Activated CD8-positive, alpha-beta T cell treated with anti-CD3 and anti-CD28 coated beads, Interleukin-2, amount 10 ng/mL, durations not matched to agents 7 days and 5 days (primary cell): ENCODE measurements around the gene ERCC2. TPM values are rescaled to one million over a fixed set of nuclear protein-coding genes. Genes with fewer than 3 reads are reported as not detected.
"Not testable (repeated sequence)": the region's sequence is repeated elsewhere in the genome, so short reads cannot be mapped to it uniquely, and the experiment has no call there.

ENCODE experiments used
- ATAC-seq: fragments of 150-1000 bp; cut with Tn5 transposase; one replicate; pipeline ENCODE4 v1.10.0; 2021; ENCODE audit warnings: moderate library complexity
- CTCF ChIA-PET: fragments of 350-600 bp; sonication (Branson Sonifier 250); formaldehyde crosslinking; loops from one replicate; lab custom pipeline; 2021; ENCODE audit warnings: antibody characterized with exemption; lab: Charles Lee
- POLR2A ChIA-PET: fragments of 350-600 bp; sonication (Branson Sonifier 250); formaldehyde crosslinking; loops from one replicate; lab custom pipeline; 2021; ENCODE audit warnings: antibody characterized with exemption; lab: Charles Lee
- DNase-seq: peaks from one replicate; pipeline ENCODE4 v3.0.0-alpha.2; 2020
- H3K27ac Mint-ChIP-seq: one replicate; pipeline ENCODE4 v1.8.0; 2021; ENCODE audit warnings: mild to moderate bottlenecking, mixed read lengths
- H3K27me3 Mint-ChIP-seq: one replicate; pipeline ENCODE4 v1.8.0; 2021; ENCODE audit warnings: low read depth, mixed read lengths
- H3K36me3 Mint-ChIP-seq: one replicate; pipeline ENCODE4 v1.8.0; 2021; ENCODE audit warnings: low read depth, mixed read lengths
- H3K4me1 Mint-ChIP-seq: one replicate; pipeline ENCODE4 v1.8.0; 2021; ENCODE audit warnings: low read depth, mixed read lengths
- H3K4me3 Mint-ChIP-seq: one replicate; pipeline ENCODE4 v1.8.0; 2021; ENCODE audit warnings: mild to moderate bottlenecking, mixed read lengths
- H3K9me3 Mint-ChIP-seq: one replicate; pipeline ENCODE4 v1.8.0; 2022; ENCODE audit warnings: mixed read lengths; ENCODE audit not compliant: insufficient read depth
- total RNA-seq, 2 experiments: library from RNA; stranded (reverse); gene quantifications; one replicate each; pipeline ENCODE4 v1.2.3, GENCODE V29; 2021

Gene ERCC2
- total RNA-seq, 2 experiments from 2014 or later = 23.7 to 24.4 TPM

DNA sequence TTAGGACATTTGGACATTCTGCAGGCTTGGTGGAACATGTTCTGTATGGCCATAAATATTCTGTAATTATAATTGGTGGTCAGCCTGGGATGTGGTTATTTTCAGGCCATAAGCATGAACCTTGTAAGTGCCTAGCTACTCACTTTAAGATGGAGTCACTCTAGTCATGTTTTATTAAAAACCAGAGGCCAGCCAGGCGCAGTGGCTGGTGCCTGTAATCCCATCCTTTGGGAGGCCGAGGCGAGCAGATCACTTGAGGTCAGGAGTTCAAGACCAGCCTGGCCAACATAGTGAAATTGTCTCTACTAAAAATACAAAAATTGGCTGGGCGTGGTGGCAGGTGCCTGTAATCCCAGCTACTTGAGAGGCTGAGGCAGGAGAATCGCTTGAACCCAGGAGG, 37.2 kb upstream of the ERCC2 start:
- H3K9me3 Mint-ChIP-seq, ATAC-seq, DNase-seq, H3K27ac Mint-ChIP-seq: not testable (repeated sequence)
- H3K4me1 Mint-ChIP-seq = peaks cover 46% of the 10 kb centered on the region
- ChIA-PET CTCF (interaction anchor here (1.4 to 1.6 kb wide), 2 partner anchors 31 to 71 kb away, joined by 4 to 6 read pairs; no protein-coding TSS in a partner anchor), POLR2A (interaction anchor here (0.6 to 0.7 kb wide), 2 partner anchors 32 to 1307 kb away, joined by 3 read pairs; no protein-coding TSS in a partner anchor)
- H3K27me3 Mint-ChIP-seq = peaks cover 14% of the 10 kb centered on the region
- peaks cover 28% of the 10 kb centered on the region for H3K36me3 Mint-ChIP-seq
- H3K4me3 Mint-ChIP-seq = peak overlapping the region; percentile 96

DNA sequence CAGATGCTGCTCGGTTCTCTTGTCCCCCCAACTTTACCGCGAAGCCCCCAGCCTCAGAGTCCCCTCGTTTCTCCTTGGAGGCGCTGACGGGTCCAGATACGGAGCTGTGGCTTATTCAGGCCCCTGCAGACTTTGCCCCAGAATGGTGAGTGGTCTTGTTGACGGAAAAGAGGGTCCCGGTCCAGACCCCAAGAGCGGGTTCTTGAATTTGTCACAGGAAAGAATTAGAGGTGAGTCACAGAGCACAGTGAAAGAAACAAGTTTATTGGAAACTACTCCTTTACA, 36.7 kb upstream of the ERCC2 start:
- Mint-ChIP-seq H3K4me1 (peaks cover 46% of the 10 kb centered on the region), H3K4me3 (peak overlapping the region; percentile 96), H3K9me3 (no peaks in the 10 kb centered on the region), H3K27me3 (peaks cover 16% of the 10 kb centered on the region), H3K27ac (peak overlapping the region; percentile 93), H3K36me3 (peaks cover 27% of the 10 kb centered on the region)
- CTCF ChIA-PET = interaction anchor here (1.4 to 1.6 kb wide), 2 partner anchors 32 to 72 kb away, joined by 4 to 6 read pairs; no protein-coding TSS in a partner anchor
- POLR2A ChIA-PET = interaction anchor here (0.5 to 0.7 kb wide), 2 partner anchors 26 to 33 kb away, joined by 3 to 6 read pairs; no protein-coding TSS in a partner anchor
- DNase-seq (no peak), ATAC-seq (no peak)

DNA sequence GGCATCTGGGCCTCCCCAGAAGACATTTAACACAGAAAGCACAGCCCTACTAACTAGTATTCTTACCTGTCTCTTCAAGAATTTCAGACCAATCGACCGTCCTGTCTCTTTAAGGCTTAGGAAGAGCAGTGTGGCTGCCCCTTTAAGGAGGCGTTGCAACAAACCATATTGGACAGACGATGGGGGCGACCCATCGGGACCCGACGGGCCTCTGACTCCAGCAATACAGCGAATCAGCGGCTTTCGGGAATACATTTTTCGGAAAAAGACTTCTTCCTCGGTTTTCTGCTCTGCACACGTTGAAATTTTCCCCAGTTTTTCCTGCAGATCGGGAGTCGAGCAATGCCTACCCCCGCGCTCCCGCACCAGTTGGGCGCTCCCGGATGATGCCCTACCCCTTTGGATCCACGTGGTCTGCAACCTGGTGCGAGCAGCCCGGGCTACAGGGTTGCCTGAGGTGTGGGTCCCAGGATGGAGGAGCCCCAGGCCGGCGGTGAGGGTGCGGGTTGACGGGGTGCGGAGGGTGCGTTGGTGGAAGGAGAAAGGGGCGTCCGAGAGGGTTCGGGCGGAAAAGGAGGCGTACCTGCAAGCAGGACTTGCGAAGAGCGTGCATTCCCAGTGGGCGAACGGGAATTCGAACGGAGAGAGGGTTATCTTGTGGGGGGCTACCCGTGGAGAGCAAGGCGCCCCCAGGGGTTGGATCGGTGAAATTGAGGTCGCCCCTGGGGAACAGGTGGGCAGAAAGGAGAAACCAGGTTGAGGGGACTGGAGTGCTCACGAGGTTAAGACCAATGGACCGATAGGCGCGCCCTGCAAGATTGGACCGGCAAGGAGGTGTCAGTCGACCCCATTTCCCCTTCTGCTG, 36.1 kb upstream of the ERCC2 start, which contains the start of gene POLR1G:
Gene POLR1G (plus strand): TSS at position 419 of the 865 bp plus-strand sequence. CDS start 53 bp downstream, at position 472.
- ChIA-PET CTCF (interaction anchor here (1.0 to 1.6 kb wide), 3 partner anchors 33 to 72 kb away, joined by 4 to 6 read pairs (median 6); no protein-coding TSS in a partner anchor), POLR2A (interaction anchor here (0.5 to 1.0 kb wide), 5 partner anchors 12 to 352 kb away, joined by 3 to 6 read pairs (median 3); no protein-coding TSS in a partner anchor)
- no peaks in the 10 kb centered on the region for H3K9me3 Mint-ChIP-seq
- DNase-seq = peak; percentile 86
- peaks cover 46% of the 10 kb centered on the region for H3K4me1 Mint-ChIP-seq
- ATAC-seq = peak; percentile 81
- H3K27me3 Mint-ChIP-seq = peaks cover 21% of the 10 kb centered on the region
- H3K4me3 Mint-ChIP-seq = peak within 1 kb of the TSS; percentile 96
- H3K27ac Mint-ChIP-seq = peak within 1 kb of the TSS; percentile 93
- H3K36me3 Mint-ChIP-seq = peaks cover 27% of the 10 kb centered on the region

DNA sequence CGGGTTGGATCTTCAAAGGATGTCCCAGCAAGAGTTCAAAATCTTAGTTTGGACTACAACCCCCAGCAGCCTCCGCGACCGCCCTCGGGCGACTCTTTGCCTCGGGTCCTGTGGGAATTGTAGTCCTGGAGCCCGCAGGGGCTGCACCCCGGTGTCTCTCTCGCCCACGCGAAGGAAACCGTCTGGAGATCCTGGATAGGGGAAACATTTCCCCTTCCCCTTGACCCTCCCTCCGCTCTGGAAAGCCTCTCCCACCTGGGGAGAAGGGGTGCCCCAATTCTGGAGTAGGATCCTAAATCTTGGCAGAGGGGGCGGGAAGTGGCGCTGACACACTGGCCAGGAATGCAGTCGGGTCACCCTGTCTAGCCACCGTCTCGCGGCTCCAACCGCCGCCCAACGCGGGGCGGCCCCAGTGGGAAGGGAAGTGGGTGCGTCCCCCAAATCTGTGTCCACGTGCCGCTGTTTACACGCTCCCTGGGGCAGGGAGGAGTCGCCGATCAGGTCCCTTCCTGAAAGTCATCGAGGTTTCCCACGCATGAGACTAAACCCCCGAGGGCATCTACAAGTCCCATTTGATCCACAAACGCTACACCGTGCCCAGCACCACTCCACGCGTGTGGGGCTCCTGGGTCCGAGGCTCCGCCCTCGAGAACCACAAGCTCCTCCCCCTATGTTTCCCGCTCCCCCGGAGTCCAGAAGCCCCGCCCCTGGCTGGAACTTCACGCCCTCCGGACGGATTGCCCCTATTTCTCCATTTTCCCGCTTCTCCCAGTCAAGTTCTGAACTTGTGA, 35.3 kb upstream of the ERCC2 start:
- ChIA-PET POLR2A (interaction anchor here (0.5 to 1.0 kb wide), 4 partner anchors 13 to 352 kb away, joined by 3 to 4 read pairs (median 3); no protein-coding TSS in a partner anchor), CTCF (interaction anchor here (1.0 to 6.1 kb wide), 5 partner anchors 25 to 80 kb away, joined by 3 to 64 read pairs (median 16); no protein-coding TSS in a partner anchor)
- no peaks in the 10 kb centered on the region for H3K9me3 Mint-ChIP-seq
- peaks cover 21% of the 10 kb centered on the region for H3K27me3 Mint-ChIP-seq
- ATAC-seq = peak; percentile 59
- DNase-seq = peak; percentile 90
- peaks cover 46% of the 10 kb centered on the region for H3K4me1 Mint-ChIP-seq
- peak overlapping the region; percentile 96 for H3K4me3 Mint-ChIP-seq
- H3K27ac Mint-ChIP-seq = peak overlapping the region; percentile 93
- peaks cover 19% of the 10 kb centered on the region for H3K36me3 Mint-ChIP-seq

DNA sequence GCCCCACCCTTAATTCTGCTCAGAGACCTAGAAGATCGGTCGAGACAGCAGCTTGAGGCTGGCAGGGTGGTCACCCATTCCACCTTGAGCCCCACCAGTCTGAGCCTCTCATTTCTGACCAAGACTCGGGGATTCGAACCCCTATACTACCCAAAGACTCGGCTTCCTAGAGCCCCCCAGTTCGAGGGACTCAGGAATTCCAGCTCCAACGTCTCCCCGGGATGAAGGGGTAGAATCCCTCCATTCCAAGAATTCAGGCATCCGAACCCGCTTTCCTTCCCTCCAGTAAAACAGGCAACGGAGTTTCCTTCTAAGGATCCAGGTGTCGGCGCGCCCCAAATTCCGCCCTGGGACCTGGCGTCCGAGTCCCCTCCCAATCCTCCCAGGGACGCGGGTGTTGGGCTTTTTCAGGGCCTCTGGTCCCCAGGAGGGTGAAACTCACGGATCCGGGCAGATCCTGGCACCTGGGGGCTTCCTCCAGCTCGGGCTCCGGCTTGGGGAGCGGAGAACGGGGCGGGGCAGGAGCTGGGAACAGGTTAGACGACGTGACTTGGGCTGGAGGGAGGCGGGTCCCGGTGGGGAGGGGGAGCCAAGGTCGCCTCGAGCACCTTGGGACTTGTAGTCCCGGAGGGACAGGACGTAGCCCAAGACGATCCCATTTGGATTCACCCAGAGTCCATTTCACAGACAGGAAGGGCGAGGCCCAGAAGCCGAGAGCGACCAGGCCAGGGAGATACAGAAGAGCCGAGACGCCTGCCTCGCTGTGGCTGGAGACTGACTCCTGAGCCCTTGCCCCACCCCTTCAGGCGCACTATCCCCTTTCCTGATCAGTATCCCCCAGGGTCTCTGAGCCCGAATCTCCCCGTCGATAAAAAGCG, 34.4 kb upstream of the ERCC2 start, which contains the start of gene PPP1R13L:
Gene PPP1R13L (minus strand): TSS at position 513 of the 878 bp plus-strand sequence. CDS start 6,751 bp downstream, outside the sequence.
- CTCF ChIA-PET = interaction anchor here (0.9 to 6.1 kb wide), 15 partner anchors 10 to 241 kb away, joined by 3 to 64 read pairs (median 4); partner anchors contain the start of genes ERCC1 and FOSB
- ATAC-seq (peak; percentile 14), DNase-seq (peak; percentile 73)
- Mint-ChIP-seq H3K36me3 (peaks cover 16% of the 10 kb centered on the region), H3K4me3 (peak within 1 kb of the TSS; percentile 96), H3K9me3 (no peaks in the 10 kb centered on the region), H3K27me3 (peaks cover 21% of the 10 kb centered on the region), H3K27ac (peak within 1 kb of the TSS; percentile 93), H3K4me1 (peaks cover 46% of the 10 kb centered on the region)
- POLR2A ChIA-PET = interaction anchor here (0.8 to 1.1 kb wide), 2 partner anchors 34 to 74 kb away, joined by 3 to 4 read pairs; partner anchors contain the start of gene ERCC2

DNA sequence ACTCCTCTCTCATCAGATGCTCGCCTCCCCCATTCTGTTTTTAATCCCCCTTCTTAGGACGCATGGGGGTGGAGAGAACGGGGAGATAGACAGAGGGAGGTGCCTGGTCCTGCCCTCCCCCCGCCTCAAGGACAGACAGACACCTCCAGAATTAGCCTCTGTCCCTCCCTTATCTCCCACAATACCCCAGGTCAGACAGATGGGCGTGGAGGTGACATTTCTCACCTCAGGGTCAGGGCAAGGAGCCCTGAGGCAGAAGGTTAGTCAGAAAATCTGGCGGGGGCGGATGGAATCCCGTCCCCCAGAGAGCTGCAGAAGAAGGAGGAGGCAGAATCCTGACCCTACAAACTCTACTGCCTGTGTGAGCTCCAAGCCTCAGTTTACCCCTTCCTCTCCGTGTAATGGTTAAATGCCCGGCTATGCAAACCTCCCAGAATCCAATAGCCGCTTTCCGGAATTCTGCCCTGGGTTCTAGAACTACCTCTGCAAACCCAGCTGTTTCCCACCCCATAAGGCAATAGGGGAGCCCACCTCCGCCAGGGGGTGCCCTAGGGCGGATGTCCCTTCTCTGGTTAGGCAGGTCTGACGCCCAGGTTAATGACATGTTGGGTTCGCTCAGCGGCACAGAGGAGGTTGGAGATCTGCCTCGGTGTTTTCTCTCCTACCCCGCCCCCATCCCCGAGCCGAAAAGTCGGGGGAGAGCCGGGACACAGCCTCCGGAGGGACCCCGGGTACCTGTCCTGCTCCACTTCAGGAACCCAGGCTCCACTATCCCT, 33.6 kb upstream of the ERCC2 start:
- CTCF ChIA-PET = interaction anchor here (0.9 to 6.1 kb wide), 16 partner anchors 11 to 242 kb away, joined by 3 to 64 read pairs (median 4); partner anchors contain the start of genes ERCC1 and FOSB
- Mint-ChIP-seq H3K27ac (peak overlapping the region; percentile 57), H3K36me3 (peaks cover 12% of the 10 kb centered on the region), H3K27me3 (peaks cover 21% of the 10 kb centered on the region), H3K4me1 (peaks cover 44% of the 10 kb centered on the region), H3K4me3 (peak overlapping the region; percentile 96), H3K9me3 (no peaks in the 10 kb centered on the region)
- POLR2A ChIA-PET = interaction anchor here (0.8 to 1.1 kb wide), 2 partner anchors 33 to 75 kb away, joined by 3 to 4 read pairs; partner anchors contain the start of gene ERCC2
- DNase-seq (peak; percentile 89), ATAC-seq (peak; percentile 22)

DNA sequence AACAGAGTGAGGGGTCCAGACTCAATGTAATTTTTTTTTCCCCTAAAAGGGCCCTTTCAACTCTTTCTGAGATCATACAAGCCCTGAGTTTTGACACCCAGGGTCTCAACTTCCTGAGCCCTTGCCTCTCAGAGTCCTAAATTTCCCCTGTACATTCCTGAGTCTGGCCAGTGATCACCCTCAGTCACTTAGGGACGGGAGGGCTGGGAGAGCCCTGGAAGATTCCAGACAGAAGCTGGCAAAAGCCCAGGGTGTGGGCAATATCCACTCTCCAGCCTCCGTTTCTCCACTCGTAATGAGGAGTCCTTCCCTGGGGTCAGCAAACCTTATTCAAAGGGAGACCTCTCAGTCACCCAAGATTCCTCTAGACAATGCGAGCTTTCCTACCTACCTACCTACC, 32.9 kb upstream of the ERCC2 start:
- Mint-ChIP-seq H3K4me1 (peaks cover 44% of the 10 kb centered on the region), H3K4me3 (no peak overlapping the region), H3K36me3 (peaks cover 8% of the 10 kb centered on the region), H3K27ac (no peak overlapping the region), H3K27me3 (peaks cover 27% of the 10 kb centered on the region), H3K9me3 (no peaks in the 10 kb centered on the region)
- ChIA-PET POLR2A (no interaction called here), CTCF (interaction anchor here (1.0 to 6.1 kb wide), 8 partner anchors 17 to 82 kb away, joined by 3 to 64 read pairs (median 4); partner anchors contain the start of gene FOSB)
- ATAC-seq (no peak), DNase-seq (no peak)

DNA sequence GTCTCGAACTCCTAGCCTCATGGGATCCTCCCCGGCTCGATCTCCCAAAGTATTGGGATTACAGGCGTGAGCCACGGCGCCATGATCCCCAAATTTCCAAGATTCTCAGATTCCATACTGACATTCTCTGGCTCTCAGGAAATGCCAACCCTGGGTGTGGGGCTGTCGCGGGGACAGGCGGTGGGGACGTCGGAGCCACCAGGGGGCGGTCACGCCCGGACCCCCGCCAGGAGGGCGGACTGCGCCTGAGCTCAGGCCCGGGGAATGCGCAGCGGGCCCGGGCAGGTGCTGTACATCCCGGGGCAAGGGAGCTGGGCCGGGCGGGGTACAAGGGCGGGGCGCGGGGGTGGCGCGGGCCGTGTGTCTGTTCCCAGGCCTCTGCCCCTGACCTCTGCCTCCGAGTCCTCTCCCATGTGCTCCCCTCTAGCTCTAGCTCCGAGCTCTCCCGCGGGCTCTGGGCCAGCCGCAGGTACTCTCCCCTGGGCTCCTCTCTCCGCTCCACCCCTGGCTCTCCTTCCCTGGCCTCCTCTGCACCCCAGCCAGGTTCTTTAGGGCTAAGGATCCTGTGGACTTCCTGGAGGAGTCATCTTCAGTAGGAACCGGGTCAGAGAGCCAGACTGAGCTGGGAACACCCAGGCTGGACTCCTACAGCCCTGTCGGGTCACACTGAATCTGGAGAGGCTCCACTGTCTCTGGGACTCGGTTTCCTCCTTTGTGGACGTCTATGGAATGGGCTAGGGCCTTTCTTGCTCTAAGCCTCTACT, 32.1 kb upstream of the ERCC2 start:
- DNase-seq (no peak), ATAC-seq (no peak)
- Mint-ChIP-seq H3K27me3 (peaks cover 32% of the 10 kb centered on the region), H3K9me3 (no peaks in the 10 kb centered on the region), H3K4me3 (no peak overlapping the region), H3K36me3 (peaks cover 5% of the 10 kb centered on the region), H3K4me1 (peaks cover 41% of the 10 kb centered on the region), H3K27ac (no peak overlapping the region)
- POLR2A ChIA-PET = no interaction called here
- CTCF ChIA-PET = interaction anchor here (0.7 to 6.1 kb wide), 12 partner anchors 8 to 83 kb away, joined by 3 to 64 read pairs (median 4); partner anchors contain the start of genes ERCC2 and FOSB

DNA sequence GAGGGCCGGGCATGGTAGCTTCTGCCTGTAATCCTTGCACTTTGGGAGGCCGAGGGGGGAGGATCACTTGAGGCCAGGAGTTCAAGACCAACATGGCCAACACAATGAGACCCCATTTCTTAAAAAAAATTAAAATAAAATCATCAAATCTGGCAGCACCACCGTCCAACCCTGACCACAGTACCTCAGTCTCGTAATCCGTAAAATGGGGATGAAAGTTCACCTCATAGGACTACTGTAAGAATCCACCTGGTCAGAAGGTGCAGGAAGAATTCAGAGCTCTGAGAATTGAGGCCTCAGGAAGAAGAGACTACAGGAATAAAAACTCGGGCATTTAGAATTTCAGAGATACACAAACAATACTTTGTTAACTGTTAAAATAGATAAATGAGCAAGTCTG, 31.4 kb upstream of the ERCC2 start:
- peaks cover 7% of the 10 kb centered on the region for H3K36me3 Mint-ChIP-seq
- no peak for ATAC-seq
- no peaks in the 10 kb centered on the region for H3K9me3 Mint-ChIP-seq
- H3K4me1 Mint-ChIP-seq = peaks cover 42% of the 10 kb centered on the region
- POLR2A ChIA-PET = interaction anchor here (0.6 kb wide), 1 partner anchor 32 kb away, joined by 3 read pairs; no protein-coding TSS in a partner anchor
- H3K27ac Mint-ChIP-seq = no peak overlapping the region
- CTCF ChIA-PET = interaction anchor here (1.0 to 6.1 kb wide), 7 partner anchors 11 to 77 kb away, joined by 3 to 64 read pairs (median 6); partner anchors contain the start of genes ERCC2 and FOSB
- no peak overlapping the region for H3K4me3 Mint-ChIP-seq
- no peak for DNase-seq
- peaks cover 39% of the 10 kb centered on the region for H3K27me3 Mint-ChIP-seq
